ENCODE measurements around the gene MBD2.
A peak's percentile ranks its signal among the peaks of the same experiment; 100 is the strongest.

Gene MBD2

GRCh38 chr18:54202851-54203250, 21.6 kb downstream of the MBD2 start:
- FAIRE-seq (no peak), DNase-seq (ENCODE audit: low spot score) (no peak)

- FAIRE-seq (no peak), DNase-seq (ENCODE audit: low spot score) (no peak)
Measured at GRCh38 chr18:54197747-54198411, 26.6 kb downstream of the MBD2 start.

GRCh38 chr18:54193786-54194185, 30.7 kb downstream of the MBD2 start:
- no peak for DNase-seq (ENCODE audit: low spot score)
- FAIRE-seq = no peak

GRCh38 chr18:54192900-54193299, 31.6 kb downstream of the MBD2 start:
- DNase-seq (ENCODE audit: low spot score) (no peak), FAIRE-seq (no peak)

- FAIRE-seq = no peak
- DNase-seq (ENCODE audit: low spot score) = no peak
Measured at GRCh38 chr18:54192415-54192814, 32.1 kb downstream of the MBD2 start.

- DNase-seq (ENCODE audit: low spot score) = no peak
- FAIRE-seq = no peak
Measured at GRCh38 chr18:54191352-54191751, 33.1 kb downstream of the MBD2 start.

GRCh38 chr18:54187372-54187771, 37.1 kb downstream of the MBD2 start:
- DNase-seq (ENCODE audit: low spot score) (no peak), FAIRE-seq (no peak)

- FAIRE-seq = no peak
- DNase-seq (ENCODE audit: low spot score) = no peak
Measured at GRCh38 chr18:54184836-54185235, 39.6 kb downstream of the MBD2 start.

- FAIRE-seq (no peak), DNase-seq (ENCODE audit: low spot score) (no peak)
Measured at GRCh38 chr18:54183390-54183789, 41.1 kb downstream of the MBD2 start.

- no peak for FAIRE-seq
- DNase-seq (ENCODE audit: low spot score) = no peak
Measured at GRCh38 chr18:54181856-54182602, 42.4 kb downstream of the MBD2 start.

- no peak for FAIRE-seq
- no peak for DNase-seq (ENCODE audit: low spot score)
Measured at GRCh38 chr18:54173980-54174630, 50.4 kb downstream of the MBD2 start.

GRCh38 chr18:54173250-54173649, 51.2 kb downstream of the MBD2 start:
- FAIRE-seq (no peak), DNase-seq (ENCODE audit: low spot score) (no peak)

GRCh38 chr18:54169431-54170403, 54.8 kb downstream of the MBD2 start:
- DNase-seq (ENCODE audit: low spot score) (no peak), FAIRE-seq (no peak)

- no peak for FAIRE-seq
- no peak for DNase-seq (ENCODE audit: low spot score)
Measured at GRCh38 chr18:54165450-54165849, 59.0 kb downstream of the MBD2 start.

GRCh38 chr18:54163453-54163852, 61.0 kb downstream of the MBD2 start:
- FAIRE-seq = no peak

GRCh38 chr18:54162431-54162830, 62.0 kb downstream of the MBD2 start:
- DNase-seq (ENCODE audit: low spot score) (peak; percentile 13), FAIRE-seq (no peak)

More at GRCh38 chr18:54163453-54163852, 61.0 kb downstream of the MBD2 start:
- DNase-seq (ENCODE audit: low spot score) = no peak

GRCh38 chr18:54161267-54161666, 63.2 kb downstream of the MBD2 start:
- FAIRE-seq (no peak), DNase-seq (ENCODE audit: low spot score) (no peak)

GRCh38 chr18:54159906-54160305, 64.6 kb downstream of the MBD2 start:
- no peak for FAIRE-seq
- no peak for DNase-seq (ENCODE audit: low spot score)

- DNase-seq (ENCODE audit: low spot score) = no peak
Measured at GRCh38 chr18:54157646-54158385, 66.7 kb downstream of the MBD2 start.

GRCh38 chr18:54155412-54155811, 69.1 kb downstream of the MBD2 start:
- no peak for DNase-seq (ENCODE audit: low spot score)
- no peak for FAIRE-seq

More at GRCh38 chr18:54157646-54158385, 66.7 kb downstream of the MBD2 start:
- FAIRE-seq = no peak

- FAIRE-seq (no peak), DNase-seq (ENCODE audit: low spot score) (no peak)
Measured at GRCh38 chr18:54154231-54154630, 70.2 kb downstream of the MBD2 start.
